NCI-H187 treated with DMSO at 0.1 percent for 48 hours (cell line): ENCODE measurements around the gene LCTL.

Source experiments
- DNase-seq: peaks from one replicate; lab custom pipeline; 2025; lab: John Stamatoyannopoulos, UW

The LCTL gene, protein sequence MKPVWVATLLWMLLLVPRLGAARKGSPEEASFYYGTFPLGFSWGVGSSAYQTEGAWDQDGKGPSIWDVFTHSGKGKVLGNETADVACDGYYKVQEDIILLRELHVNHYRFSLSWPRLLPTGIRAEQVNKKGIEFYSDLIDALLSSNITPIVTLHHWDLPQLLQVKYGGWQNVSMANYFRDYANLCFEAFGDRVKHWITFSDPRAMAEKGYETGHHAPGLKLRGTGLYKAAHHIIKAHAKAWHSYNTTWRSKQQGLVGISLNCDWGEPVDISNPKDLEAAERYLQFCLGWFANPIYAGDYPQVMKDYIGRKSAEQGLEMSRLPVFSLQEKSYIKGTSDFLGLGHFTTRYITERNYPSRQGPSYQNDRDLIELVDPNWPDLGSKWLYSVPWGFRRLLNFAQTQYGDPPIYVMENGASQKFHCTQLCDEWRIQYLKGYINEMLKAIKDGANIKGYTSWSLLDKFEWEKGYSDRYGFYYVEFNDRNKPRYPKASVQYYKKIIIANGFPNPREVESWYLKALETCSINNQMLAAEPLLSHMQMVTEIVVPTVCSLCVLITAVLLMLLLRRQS

DNA sequence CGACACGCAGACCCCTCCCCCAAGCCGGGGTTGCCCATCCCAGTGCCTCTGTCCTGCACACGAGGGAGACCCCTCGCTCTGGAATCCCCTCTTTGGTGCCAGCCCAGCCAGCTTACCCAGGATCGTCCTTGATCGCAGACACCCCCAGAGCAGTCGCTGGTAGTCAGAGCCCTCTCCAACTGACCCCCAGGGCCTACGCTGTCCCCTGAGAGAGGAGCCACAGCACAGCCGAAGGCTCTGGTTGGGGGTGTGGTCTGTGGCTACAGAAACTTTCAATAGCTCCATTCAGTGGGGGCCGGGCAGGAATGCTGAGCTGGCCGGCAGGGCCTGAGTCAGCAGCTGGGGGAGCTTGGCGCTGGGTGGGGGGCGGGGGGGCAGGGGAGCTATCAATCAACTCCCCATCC lies at the start of gene LCTL:
TSS of gene LCTL (minus strand) at position 258 of the 404 bp plus-strand sequence. CDS start 633 bp downstream, outside the sequence.
- no peak for DNase-seq

DNA sequence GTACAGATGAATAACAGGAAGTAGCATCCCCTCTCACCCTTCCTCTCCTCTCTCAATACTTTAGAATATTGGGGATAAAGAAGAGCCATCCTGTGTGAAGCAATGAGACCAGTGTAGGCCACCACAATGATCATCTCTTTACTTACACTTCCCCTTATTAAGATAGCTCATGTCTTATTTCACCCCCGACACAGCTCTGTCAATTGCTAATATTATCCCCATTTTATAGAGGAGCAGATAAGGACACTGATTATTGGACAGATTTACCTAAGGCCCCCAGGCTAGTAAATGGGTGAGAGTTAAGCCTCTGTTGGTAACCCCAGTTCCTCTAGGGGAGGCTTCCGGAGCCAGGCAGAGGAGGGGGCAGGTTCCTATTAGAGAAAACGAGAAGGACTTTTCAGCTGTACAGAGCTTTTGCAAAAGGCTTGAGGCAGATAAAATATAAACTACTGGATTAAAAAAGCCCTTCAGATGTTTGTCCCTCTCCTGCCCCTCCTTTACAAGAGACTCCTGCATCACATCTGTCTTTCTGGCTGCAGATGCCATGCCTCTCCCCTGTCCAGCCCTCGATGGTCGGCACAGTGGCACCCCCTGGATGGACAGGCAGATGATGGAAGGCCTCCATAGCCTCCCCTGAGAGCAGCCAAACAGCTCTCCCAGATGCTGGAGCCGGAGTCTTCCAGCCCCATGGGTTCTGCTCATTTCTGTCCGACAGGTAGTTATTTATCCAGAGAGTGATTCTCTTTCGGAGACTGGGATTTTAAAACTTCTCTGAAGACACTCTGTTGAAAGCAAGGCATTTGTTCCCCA lies 49.4 kb upstream of the LCTL start:
- DNase-seq, result no peak

DNA sequence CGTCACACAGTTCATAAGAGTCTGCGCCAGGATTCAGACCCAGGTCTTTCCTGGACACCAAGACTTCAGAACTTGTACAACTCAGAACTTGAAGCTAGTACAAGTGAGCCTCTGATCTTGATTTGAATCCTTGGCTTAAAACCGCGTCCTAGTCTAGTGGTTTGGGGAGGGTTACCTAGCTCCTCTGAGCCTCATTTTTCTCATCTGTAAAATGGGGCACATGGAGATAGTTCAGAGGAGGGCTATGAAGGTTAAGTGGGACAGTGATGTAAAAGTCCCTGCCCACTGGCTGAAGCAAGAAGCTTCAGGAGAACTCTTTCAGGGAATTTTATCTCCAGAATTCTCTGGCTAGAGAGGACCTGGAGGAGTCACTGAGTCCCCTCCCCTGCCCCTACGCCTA lies 48.7 kb upstream of the LCTL start:
- DNase-seq, result no peak

DNA sequence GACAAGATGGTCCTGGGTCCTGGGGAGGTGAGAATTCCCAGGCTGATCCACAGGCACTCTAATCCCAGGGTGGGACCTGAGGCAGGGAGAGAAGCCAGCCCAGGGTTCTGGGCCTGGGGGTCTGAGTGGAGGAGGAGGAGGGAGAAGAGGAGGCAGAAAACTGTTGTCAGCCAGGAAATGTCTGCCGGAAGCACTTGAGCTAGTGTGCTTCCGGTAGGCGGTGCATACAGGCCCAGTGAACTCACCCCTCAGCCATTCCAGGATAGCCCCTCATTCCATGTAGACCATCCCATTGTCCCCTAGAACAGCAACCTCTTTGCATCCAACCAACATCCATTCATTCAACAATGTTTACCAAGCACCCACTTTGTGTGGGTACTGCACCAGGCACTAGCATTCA lies 47.9 kb upstream of the LCTL start:
- DNase-seq, result no peak

DNA sequence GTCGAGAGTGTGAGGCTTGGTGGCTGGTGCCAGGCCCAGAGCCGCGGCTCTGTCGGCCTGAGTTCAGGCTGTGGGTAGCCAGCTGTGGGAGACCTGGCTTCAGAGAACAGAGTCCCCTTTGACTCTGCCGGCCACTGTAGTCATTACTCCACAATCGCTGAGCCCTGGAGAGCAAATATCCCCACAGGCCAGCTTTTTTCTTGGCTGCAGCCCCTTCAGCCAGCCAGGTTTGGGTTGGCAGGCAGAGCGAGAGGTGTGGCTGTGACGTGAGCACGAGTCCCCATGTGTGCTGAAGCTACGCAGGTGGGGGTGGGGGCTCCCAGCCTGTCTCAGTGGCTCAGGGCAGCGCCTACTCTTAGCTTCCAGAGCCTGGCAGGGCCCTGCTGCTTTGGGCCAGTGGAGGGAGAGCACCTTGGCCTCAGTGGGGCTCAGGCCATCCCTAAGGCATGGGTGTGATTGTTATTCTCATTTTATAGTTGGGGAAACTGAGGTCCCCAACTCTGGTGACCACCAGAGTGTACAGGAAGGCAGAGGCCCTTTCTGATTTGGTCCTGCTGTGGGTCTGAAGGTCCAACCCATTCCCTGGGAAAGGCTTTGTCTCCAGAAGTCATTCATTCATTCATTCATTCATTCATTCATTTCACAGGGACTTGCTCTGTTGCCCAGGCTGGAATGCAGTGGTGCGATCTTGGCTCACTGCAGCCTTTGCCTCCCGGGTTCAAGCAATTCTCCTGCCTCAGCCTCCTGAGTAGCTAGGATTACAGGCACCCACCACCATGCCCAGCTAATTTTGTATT lies 45.7 kb upstream of the LCTL start:
- DNase-seq, result no peak

DNA sequence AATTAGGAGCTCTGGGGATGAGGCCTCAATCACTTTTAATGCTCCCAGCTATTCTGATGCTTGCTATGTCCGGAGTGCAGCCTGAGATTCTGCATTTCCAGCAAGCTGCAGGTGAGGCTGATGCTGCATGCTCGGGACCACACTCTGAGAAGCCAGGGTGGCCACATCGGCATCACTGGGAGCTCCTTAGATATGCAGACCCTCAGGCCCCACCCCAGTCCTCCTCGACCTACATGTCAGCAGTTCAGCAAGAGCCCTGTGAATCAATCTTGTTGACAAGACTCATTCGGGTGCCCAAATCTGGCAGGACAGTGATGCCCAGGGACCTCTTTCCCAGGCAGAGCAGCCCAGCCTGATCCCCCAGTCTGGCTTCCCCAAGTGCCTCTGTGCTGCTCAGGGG lies 44.1 kb upstream of the LCTL start:
- DNase-seq, result no peak

DNA sequence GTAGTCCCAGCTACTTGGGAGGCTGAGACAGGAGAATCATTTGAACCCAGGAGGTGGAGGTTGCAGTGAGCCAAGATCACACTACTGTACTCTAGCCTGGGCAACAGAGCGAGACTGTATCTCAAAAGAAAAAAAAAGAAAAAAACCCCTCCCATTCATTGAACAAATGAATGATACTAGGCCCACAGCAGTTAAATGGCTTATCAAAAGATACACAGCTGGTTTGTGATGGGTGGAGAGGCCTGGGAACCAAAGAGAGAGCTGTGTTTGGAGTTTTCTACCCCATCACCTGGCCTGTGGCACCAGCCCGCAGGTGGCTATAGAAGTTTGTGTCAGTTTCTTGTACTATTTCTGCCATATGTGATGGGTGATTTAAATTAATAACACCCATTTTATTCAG lies 43.1 kb upstream of the LCTL start:
- DNase-seq, result no peak

DNA sequence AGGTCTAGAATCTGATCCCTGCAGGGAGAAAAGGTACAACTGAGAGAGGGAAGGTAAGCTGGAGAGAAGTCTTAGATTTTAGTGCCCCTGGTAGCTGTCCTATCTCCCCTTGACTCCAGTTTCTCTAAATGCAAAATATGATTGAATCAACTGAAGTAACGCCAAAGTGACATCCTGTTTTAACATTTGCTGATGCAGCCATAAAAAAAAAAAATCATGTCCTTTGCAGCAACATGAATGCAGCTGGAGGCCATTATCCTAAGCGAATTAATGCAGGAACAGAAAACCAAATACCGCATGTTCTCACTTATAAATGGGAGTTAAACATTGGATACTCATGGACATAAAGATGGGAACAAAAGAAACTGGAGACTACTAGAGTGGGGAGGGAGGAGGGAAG lies 42.4 kb upstream of the LCTL start:
- DNase-seq, result no peak

DNA sequence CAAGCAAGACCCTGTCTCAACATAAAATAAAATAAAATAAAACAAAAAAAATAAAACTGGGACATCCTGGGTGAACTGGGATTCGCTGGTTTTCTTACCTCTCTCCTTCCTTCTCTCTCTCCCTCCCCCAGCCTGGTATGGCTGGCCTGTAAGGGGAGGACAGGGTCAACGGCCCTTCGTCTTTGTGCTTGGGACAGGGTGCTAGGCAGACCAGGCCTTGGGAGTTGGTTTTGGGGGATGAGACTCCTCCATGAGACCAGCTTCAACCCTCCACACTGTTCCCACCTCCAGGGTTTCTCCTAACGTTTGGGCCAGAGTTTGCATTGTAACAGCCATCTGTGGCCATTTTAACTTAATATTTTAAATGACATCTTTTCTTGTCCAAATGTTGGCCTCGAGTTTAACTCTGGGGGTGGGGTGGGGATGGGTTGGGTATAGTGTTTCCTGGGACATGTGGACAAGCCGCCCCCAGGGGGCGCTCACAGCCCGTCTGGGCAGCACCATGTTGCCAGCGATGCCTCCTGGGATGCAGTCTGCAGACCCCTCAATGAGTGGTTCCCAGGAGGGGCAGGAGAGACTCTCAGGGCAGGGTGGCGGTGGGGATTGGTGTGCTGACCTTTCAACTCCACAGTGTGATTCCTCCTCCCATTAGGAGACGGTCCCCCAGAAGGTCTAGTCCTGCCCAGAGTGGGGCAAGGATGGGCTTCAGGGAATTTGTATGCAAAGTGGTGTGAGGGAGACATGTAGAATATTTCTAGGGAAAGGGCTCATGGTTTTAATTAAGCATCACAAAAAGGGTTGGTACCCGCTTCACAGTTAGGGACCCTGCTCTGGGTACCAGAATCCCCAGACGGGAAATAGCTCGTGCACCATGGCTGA lies 37.7 kb upstream of the LCTL start:
- no peak for DNase-seq

DNA sequence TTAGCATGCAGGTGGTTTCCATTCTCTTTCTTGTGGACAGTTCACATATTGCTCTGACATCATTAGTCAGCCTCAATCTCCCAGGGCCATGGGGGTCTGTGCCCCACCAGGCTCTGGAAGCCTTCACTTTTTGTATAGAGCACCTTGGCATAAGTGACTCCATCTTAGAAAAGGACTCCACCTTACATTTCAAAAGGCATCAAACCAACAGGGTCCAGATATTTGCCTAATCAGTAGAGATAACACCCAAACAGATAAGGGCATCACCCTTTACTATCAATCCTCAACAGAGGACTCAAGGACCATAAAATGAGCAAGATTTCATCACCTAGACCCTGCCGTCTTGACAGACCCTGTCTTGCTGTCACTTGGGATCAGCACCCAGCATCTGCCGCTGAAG lies 35.7 kb upstream of the LCTL start:
- DNase-seq, result no peak

DNA sequence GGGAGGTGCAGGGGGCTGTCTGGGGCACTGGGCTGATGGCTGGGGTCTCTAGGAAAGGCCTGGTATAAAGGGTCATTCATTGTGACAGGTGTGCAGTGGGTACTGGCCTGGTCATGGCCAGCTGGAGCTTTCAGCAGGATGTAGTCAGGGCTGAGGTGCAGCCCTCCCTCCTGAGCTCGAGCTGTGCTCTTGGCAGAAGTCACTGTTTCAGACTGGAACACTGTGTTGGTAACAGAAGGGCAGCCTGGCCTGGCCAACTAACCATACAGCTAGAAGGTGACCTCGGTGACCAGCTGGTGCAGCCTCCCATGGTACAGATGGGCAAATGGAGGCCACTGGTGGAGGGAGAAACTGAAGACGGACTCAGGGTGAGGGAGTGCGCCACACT lies 34.4 kb upstream of the LCTL start:
- no peak for DNase-seq

DNA sequence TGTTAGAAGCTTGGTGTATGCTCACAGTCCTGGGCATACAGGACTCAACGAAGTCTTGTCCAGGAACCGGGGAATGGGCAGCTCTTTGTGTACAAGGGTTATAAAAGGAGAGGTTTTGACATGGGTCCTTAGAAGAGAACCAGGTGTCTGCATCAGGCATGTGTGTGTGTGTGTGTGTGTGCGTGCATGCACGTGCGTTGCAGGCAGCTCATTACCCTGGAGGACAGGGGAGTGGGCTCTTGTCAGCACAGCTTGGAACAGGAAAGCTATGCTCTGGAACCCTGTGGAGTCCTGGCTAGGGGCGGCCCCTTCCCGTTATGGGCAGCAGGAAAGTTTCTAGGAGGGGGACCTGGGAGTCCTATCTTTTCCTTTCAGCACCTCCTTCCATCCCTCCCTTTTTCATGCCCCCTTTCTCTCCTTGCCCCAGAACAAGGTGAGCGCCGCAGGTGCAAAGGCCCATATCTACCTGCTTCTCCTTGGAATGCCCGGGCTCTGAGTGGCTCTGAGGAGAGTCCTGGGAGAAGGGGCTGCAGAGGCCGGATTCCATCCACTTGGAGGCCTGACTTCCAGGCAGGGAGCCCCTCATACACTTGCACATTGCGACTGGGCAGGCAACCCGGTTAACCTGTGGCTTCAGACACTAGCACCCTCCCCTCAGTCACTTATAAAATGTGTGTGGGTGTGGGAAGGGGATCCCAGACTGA lies 33.9 kb upstream of the LCTL start:
- DNase-seq, result no peak

DNA sequence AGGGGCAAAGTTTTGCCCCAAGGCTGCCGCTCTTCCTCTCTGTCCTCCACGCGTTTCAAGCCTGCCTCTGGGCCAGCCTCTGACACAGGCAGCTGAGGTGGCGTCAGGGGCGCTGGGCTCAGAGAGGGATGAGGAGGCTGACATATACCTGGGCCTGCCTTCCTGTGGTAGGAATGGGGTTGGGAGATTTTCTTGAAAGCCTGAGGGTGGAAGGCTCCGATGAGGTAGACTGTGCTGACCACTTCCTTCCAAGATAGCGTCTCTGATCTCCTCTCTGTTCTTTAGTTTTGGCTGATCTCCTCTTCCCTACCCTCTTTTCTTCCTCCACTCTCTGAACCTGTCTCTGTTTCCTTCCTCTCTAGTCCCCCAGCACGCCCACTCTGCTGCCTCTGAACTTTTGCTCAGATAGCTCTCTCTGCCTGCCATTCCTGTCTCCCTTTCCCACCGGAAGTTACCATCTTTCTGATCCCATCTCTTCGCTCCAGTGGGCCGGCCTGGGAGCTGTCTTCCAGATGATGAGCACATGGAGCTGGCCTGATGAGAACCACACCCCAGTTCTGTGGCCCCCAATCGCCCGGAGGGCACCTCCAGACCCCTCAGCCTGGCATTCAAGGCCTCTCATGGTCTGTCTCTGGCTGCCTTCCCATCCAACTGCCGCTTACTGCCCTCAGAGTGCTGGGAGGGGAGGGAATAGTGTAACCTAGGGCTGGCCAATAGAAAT lies 32.5 kb upstream of the LCTL start:
- no peak for DNase-seq

DNA sequence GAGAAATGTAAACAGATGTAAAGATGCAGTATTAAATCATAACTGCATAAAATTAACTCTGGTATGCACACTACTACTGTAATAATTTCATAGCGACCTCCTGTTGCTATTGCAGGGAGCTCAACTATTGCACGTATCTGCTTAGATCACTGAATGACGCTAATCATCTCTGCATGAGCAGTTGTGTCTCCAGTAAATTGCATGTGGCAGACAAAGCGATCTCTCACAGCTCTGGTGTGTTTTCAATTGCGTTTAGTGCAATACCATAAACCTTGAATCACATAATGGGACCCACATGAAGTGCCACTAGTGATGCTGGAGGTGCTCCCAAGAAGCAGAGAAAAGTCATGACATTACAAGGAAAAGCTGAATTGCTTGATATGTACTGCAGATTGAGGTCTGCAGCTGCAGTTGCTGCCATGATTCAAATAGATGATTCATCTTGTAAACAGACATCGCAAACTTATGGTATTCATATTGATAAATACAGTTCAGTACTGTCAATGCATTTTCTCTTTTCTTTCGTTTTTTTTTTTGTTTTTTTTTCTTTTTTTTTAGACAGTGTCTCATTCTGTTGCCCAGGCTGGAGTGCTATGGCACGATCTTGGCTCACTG lies 30.2 kb upstream of the LCTL start:
- no peak for DNase-seq

DNA sequence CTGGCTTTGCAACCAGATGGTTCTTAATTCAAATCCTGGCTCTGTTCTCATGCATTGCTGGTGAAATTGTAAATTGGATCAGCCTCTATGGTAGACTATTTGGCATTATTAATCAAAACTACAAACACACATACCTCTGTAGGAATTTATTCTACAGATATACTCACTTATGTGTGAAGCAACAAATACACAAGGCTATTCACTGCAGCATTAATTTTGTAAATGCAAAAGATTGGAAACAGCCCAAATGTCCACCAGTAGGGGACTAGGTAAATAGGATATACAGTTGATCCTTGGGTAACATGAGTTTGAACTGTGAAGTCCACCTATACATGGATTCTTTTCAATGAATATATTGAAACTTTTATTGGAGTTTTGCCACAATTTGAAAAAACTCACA lies 29.5 kb upstream of the LCTL start:
- DNase-seq, result no peak

DNA sequence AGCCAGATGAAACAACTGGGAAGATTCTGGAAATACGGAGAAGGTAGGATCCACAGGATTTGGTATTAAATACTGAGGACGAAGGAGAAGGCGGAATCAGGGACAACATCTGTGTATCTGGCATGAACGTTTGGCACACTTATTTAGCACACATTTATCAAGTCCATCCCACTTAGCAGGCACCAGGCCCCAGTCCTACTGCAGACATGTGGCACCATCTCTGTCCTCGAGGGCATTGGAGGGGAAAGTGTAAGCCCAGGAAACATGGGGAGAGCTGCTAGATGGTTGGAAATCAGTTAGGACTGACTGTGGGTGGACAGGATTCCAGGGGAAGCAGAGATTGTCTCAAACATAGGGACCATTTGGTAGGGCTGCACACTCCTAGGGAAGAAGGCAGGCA lies 29.0 kb upstream of the LCTL start:
- DNase-seq, result no peak

DNA sequence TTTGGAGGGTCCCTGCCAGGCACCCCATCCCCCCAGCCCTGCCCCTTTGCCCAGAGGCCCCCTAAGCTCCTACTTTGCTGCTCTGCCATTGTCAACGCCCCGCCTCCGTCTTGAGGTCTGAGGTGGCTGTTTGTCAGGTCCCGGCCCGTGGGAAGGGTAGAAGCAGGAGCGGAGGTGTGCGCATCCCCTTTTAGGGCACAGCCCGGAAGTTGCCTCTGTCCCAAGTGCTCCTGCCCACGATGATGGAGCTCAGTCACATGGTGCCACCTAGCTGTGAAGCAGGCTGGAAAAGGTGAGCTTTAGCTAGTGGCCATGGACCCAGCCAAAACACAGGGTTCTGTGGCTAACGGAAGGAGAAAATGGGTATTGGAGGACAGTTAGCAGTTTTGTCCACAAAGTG lies 28.5 kb upstream of the LCTL start:
- no peak for DNase-seq

DNA sequence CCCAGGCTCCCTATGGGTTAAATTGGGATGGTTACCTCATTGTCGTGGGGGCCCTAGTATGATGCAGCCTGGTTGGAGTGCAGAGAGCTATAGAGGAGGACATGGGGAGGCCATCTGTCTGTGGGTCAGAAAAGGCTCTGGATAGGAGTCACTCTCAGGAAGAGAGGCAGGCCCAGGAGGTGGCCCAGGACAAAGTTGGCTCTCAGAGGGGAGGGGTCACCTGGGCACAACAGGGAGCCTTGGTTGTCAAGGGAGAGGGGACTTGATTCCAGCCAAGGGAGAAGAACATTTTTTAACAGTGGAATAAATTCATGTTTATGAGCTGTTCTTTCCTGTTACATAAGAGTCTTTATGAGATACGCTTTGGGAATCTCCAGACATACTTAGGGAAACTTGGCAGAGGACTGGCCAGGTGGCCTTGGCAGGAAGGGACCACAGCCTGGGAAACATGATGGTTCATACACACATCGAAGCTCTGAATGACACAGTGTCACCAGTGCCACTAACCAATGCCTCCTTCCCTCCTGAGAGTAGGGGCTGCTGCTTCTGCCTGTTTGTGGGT lies 27.5 kb upstream of the LCTL start:
- no peak for DNase-seq

DNA sequence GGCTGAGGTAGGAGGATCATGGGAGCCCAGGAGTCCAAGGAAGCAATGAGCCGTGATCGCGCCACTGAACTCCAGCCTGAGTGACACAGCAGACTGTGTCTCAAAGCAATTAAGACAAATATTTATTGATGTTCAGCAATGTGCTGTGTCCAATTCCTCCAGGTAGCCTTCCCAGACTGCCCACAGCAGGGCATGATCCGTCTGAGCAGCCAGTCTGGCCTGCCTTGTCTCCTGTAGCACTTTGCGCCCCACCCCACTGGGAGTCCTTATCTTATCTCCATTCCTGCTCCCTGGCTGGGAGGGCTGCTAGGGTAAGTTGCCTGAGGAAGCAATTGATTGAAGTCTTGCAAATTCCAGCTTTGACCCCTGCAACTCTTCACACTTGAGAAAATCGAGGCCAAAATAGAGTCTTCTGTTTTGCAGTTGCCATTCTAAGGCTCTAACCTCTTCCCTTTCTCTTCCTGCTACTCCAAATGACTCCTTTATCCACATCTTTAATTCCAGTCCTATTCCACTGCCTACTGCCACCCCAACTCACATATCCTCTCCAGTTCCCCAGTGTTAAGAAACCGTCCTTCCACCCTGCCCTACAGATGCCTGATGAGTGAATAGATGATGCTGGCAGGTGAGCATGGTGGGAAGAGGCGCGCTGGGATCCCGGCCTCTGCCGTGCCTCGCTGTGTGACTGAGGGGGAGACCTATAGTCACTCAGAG lies 26.9 kb upstream of the LCTL start:
- no peak for DNase-seq
